ENCODE results near the gene BAIAP3. TPM values are rescaled to one million over a fixed set of nuclear protein-coding genes. Genes with fewer than 3 reads are reported as not detected.

BAIAP3 gene
- total and polyA plus RNA-seq, 2 of the 8 experiments (the other 6 are each of a cell fraction or from before 2014, with no cell fraction given), result 2.9 to 6.8 TPM

DNA sequence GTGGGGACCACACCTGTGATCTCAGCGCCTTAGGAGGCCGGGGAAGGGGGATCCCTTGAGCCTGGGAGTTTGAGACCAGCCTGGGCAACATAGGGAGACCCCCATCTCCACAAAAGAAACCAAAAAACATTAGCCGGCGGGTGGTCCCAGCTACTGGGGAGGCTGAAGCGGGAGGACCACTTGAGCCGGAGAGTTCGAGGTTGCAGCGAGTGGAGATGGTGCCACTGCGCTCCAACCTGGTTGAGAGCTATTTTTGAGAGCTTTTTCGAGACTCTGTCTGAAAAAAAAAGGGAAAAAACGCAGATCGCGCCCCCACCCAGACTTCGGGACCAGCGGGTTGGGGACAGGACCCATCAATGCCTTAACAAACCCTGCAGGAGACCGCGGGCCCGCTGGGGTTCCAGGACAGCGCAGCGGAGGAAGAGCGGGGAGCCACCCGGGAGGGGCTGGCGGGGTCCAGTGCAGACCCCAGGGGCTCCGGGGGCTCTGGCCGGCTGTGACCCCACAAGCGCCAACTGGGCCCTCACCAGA is 762 bp upstream of the BAIAP3 start:
- CTCF ChIA-PET (ENCODE audit: partially characterized antibody), result interaction anchor here (1.1 to 4.5 kb wide), 3 partner anchors 13 to 21 kb away, joined by 3 to 52 read pairs (median 4); no protein-coding TSS in a partner anchor

More for the DNA sequence above, 762 bp upstream of the BAIAP3 start:
- H3K4me3 ChIP-seq (ENCODE audit: extremely low read depth in 1 of 4, insufficient read depth in 2 of 4, low read depth in 3 of 4, low read length in 4 of 4), result peak overlapping the region; percentile 33 to 58 (median 42); a peak in 7 of 8 replicates
- H3K9ac ChIP-seq (replicated peaks in 1 of 4; ENCODE audit: extremely low read depth in 1 of 4, low read depth in 3 of 4, low read length in 3 of 4), result peak overlapping the region in 1 of 4 experiments; percentile 57; a peak in 2 of 7 replicates
- H4K5ac ChIP-seq (ENCODE audit: insufficient read length, low read depth, low read length), result no peak overlapping the region
- no peak overlapping the region for H3K4ac ChIP-seq (replicated peaks; ENCODE audit: insufficient read length, low read depth, low read length)
- H3K79me1 ChIP-seq (ENCODE audit: low read depth, low read length), result no peaks in the 10 kb centered on the region
- H2BK20ac ChIP-seq (ENCODE audit: low read length), result no peak overlapping the region
- DNase-seq (ENCODE audit: low read depth in 1 of 2, low spot score in 2 of 2), result no peak
- H3K79me2 ChIP-seq (ENCODE audit: control insufficient read depth in 1 of 2, insufficient read depth in 2 of 2, low read length in 2 of 2), result no peaks in the 10 kb centered on the region
- H3K23me2 ChIP-seq (ENCODE audit: low read depth, low read length), result peaks cover 13% of the 10 kb centered on the region; the same call in 1 of the 2 replicates
- no peak overlapping the region for H2BK120ac ChIP-seq (replicated peaks; ENCODE audit: low read depth, low read length)
- WGBS, 2 experiments (ENCODE audit: extremely low coverage in 1 of 2, insufficient coverage in 1 of 2, insufficient read length in 1 of 2, insufficient replicate concordance in 2 of 2, low coverage in 1 of 2, low lambda C conversion rate in 2 of 2, missing lambda C conversion rate in 1 of 2), result 14% methylated on average over 20 of the region's 26 CpGs; no CpG with 5 or more reads in 1 of the 2 experiments
- POLR2A ChIA-PET (ENCODE audit: partially characterized antibody), result interaction anchor here (0.8 to 3.2 kb wide), 14 partner anchors 9 to 610 kb away, joined by 3 to 29 read pairs (median 4); partner anchors contain the start of gene UBE2I
- no peak overlapping the region for H4K91ac ChIP-seq (replicated peaks; ENCODE audit: insufficient read length, low read length)
- no peak overlapping the region for H3K27ac ChIP-seq (ENCODE audit: low read depth, low read length)
- TF ChIP-seq TCF12 (IDR thresholded peaks at IDR 0.05; ENCODE audit: low read depth, low read length) (no peak), KDM4A (IDR thresholded peaks at IDR 0.05; ENCODE audit: low read depth, low read length, severe bottlenecking) (no peak), EZH2 (IDR thresholded peaks at IDR 0.05; ENCODE audit: low read depth, low read length, severe bottlenecking) (peak; percentile 0), RXRA (IDR thresholded peaks at IDR 0.05; ENCODE audit: insufficient read depth, low read depth, low read length) (no peak), PHF8 (conservative IDR thresholded peaks at IDR 0.05; ENCODE audit: low read depth, low read length) (no peak), ATF2 (IDR thresholded peaks at IDR 0.05; ENCODE audit: low read length) (no peak), POLR2AphosphoS5 (IDR thresholded peaks at IDR 0.05; ENCODE audit: low read depth, low read length) (no peak)
- H3K36me3 ChIP-seq (ENCODE audit: control insufficient read depth in 2 of 4, insufficient read depth in 4 of 4, low read length in 3 of 4), result no peaks in the 10 kb centered on the region
- peak overlapping the region; percentile 83; the same call in 1 of the 2 replicates for H2BK5ac ChIP-seq (ENCODE audit: low read depth, low read length)
- no peak overlapping the region for H2AK5ac ChIP-seq (ENCODE audit: low read depth, low read length)
- peaks cover 19 to 51% (median 40%) of the 10 kb centered on the region in 4 experiments for H3K27me3 ChIP-seq (replicated peaks in 1 of 4; ENCODE audit: control insufficient read depth in 3 of 4, extremely low read depth in 1 of 4, insufficient read depth in 3 of 4, low read length in 3 of 4)
- H3K4me1 ChIP-seq (replicated peaks in 1 of 4; ENCODE audit: control insufficient read depth in 3 of 4, insufficient read depth in 4 of 4, low read length in 3 of 4), result peaks cover 0 to 15% (median 13%) of the 10 kb centered on the region in 4 experiments; a peak in 4 of 7 replicates
- H4K8ac ChIP-seq (ENCODE audit: extremely low read depth, insufficient read depth, low read length), result no peak overlapping the region; the same call in 1 of the 2 replicates
- H3K14ac ChIP-seq (ENCODE audit: insufficient read length), result no peak overlapping the region
- H2BK15ac ChIP-seq (ENCODE audit: low read length), result no peak overlapping the region
- H4K20me1 ChIP-seq (replicated peaks in 1 of 2; ENCODE audit: control insufficient read depth in 1 of 2, insufficient read depth in 2 of 2, low read length in 2 of 2), result peaks cover 7 to 15% of the 10 kb centered on the region in 2 experiments
- H3K56ac ChIP-seq (replicated peaks; ENCODE audit: insufficient read length, low read depth, low read length), result no peak overlapping the region
- H3K18ac ChIP-seq (ENCODE audit: extremely low read depth, low read length), result peak overlapping the region; percentile 19; the same call in 1 of the 2 replicates
- H2BK12ac ChIP-seq (ENCODE audit: low read depth, low read length), result no peak overlapping the region; the same call in 1 of the 2 replicates
- H2AFZ ChIP-seq (ENCODE audit: low read length), result no peak overlapping the region
- peaks cover 5 to 8% of the 10 kb centered on the region in 2 experiments; a peak in 2 of 4 replicates for H3K9me3 ChIP-seq (ENCODE audit: insufficient read depth in 2 of 2, low read depth in 1 of 2, low read length in 1 of 2)
- H3K4me2 ChIP-seq (ENCODE audit: insufficient read depth in 1 of 2, low read depth in 2 of 2, low read length in 2 of 2), result peak overlapping the region; percentile 72 to 87
- no peak for FAIRE-seq
- no peak overlapping the region for H3K23ac ChIP-seq (ENCODE audit: insufficient read length)
